Ishikawa (cell line): ENCODE results near the gene GSC.

ENCODE experiments used
- CEBPB ChIP-seq: IDR thresholded peaks from 2 replicates; pipeline ENCODE4 v1.6.1; 2012
- CREB1 ChIP-seq: IDR thresholded peaks from 2 replicates; pipeline ENCODE4 v1.6.1; 2012; ENCODE audit warnings: low read depth
- EGR1 ChIP-seq: IDR thresholded peaks from 2 replicates; pipeline ENCODE4 v1.6.1; 2012
- MAX ChIP-seq: IDR thresholded peaks from 2 replicates; pipeline ENCODE4 v1.6.1; 2012
- NFIC ChIP-seq: IDR thresholded peaks from 2 replicates; pipeline ENCODE4 v1.6.1; 2012
- RAD21 ChIP-seq: IDR thresholded peaks from 2 replicates; pipeline ENCODE4 v1.6.1; 2012; ENCODE audit warnings: low read depth
- TAF1 ChIP-seq: IDR thresholded peaks from 2 replicates; pipeline ENCODE4 v1.6.1; 2012; ENCODE audit warnings: low read depth, mild to moderate bottlenecking
- YY1 ChIP-seq: IDR thresholded peaks from 2 replicates; pipeline ENCODE4 v1.6.1; 2012; ENCODE audit warnings: low read depth

GRCh38 chr14:94771906-94772490 is 2.1 kb upstream of the GSC start:
- TF ChIP-seq YY1 (no peak), RAD21 (no peak), CEBPB (no peak), TAF1 (no peak), NFIC (no peak), EGR1 (no peak), MAX (no peak), CREB1 (no peak)
